Ovary (tissue), 9 donors: ENCODE results near the gene PRRT1. TPM values are rescaled to one million over a fixed set of nuclear protein-coding genes. Genes with fewer than 3 reads are reported as not detected.
A peak's percentile ranks its signal among the peaks of the same experiment; 100 is the strongest.

Source experiments
- DNase-seq, 5 donors: peaks; one replicate each; pipeline ENCODE4 v3.0.0-alpha.2; 2019 to 2020
- H3K27ac ChIP-seq, 2 donors: fragments of 200-600 bp; one replicate each; pipeline versions ENCODE4 v1.5.1 to v1.8.0; 2019 to 2022
- H3K27me3 ChIP-seq: fragments of 200-600 bp; one replicate; pipeline ENCODE4 v1.8.0; 2022
- H3K36me3 ChIP-seq: fragments of 200-600 bp; sonication (generic); one replicate; pipeline ENCODE4 v1.5.1; 2019
- H3K4me1 ChIP-seq: one replicate; pipeline ENCODE4 v1.8.1; 2013; ENCODE audit warnings: mild to moderate bottlenecking, moderate library complexity; ENCODE audit not compliant: insufficient read depth
- H3K4me3 ChIP-seq: fragments of 200-600 bp; sonication (generic); one replicate; pipeline ENCODE4 v1.5.1; 2017
- H3K9me3 ChIP-seq, 2 donors: fragments of 200-600 bp in 1 of 2; sonication (generic) in 1 of 2; one replicate each; pipeline versions ENCODE4 v1.5.1 to v1.8.1; 2013 to 2019; ENCODE audit warnings: mild to moderate bottlenecking in 1 of 2, moderate library complexity in 1 of 2
- EP300 ChIP-seq: sonication (generic); formaldehyde crosslinking; IDR thresholded peaks from one replicate; pipeline ENCODE4 v1.6.1; 2017; ENCODE audit warnings: antibody characterized with exemption
- POLR2A ChIP-seq: fragments of 450-650 bp; IDR thresholded peaks from one replicate; pipeline ENCODE4 v1.6.1; 2017; ENCODE audit warnings: antibody characterized with exemption, mild to moderate bottlenecking, moderate library complexity
- WGBS, 3 donors: extraction: QIAGEN DNeasy Blood & Tissue Kit in 1 of 3; methylation state at CpG; one replicate each; pipeline versions ENCODE4 v1.1.5 to v1.1.7; 2013 to 2017; 5-methylcytosine and 5-hydroxymethylcytosine counted together
- intact Hi-C, 4 donors: fragments of 100-400 bp; cut with DNase I; formaldehyde crosslinking; loops; one replicate each; pipeline versions ENCODE4 v1.11.0 to v1.15.1; 2022 to 2023
- polyA plus RNA-seq, 2 donors: library from polyadenylated mRNA; stranded (reverse); fragments of 200-250 nt in 1 of 2; fragments of 350-450 nt in 1 of 2; fragmentation: Illumina TruSeq in 1 of 2; extraction: RNeasy Lipid Tissue Mini Kit (QIAGEN cat#74804) in 1 of 2; gene quantifications; one replicate each; pipeline ENCODE4 v1.2.3, GENCODE V29; 2013 to 2014
- total RNA-seq, 7 donors: library from RNA; depleted of rRNA in 2 of 7; stranded (reverse); fragments of >200 nt in 2 of 7; fragmentation: NEBNext Ultra II Directional in 3 of 7; extraction: Animal tissue kit (Norgen Biotek cat#: 25700) in 3 of 7; gene quantifications; one replicate each; pipeline versions ENCODE4 v1.1.0 to v1.2.4, GENCODE V29; 2016 to 2023
- TF ChIP-seq, protein P1 (sequence below), 3 donors: fragments of 450-650 bp in 2 of 3; fragments of 200-600 bp in 1 of 3; IDR thresholded peaks; one replicate each; pipeline versions ENCODE4 v1.5.1 to v1.8.0; 2016 to 2022; ENCODE audit warnings: antibody characterized with exemption in 3 of 3, mild to moderate bottlenecking in 1 of 3
- donor health status: DM: no; HTN: no; CAD: no; lungs with moderate emphysema.
- donor health status: DM: no; HTN: no; CAD: no.
- donor health status: Bipolar disorder and iron deficiency.
- donor health status: DM: yes; HTN: yes; CAD: no.
- donor health status: DM: no; HTN: no; CAD: no.
- donor health status: DM: yes; HTN: yes; CAD: no.

PRRT1 gene
- total and polyA plus RNA-seq, 9 donors = 2.4 to 44.1 (median 27.7) TPM

DNA sequence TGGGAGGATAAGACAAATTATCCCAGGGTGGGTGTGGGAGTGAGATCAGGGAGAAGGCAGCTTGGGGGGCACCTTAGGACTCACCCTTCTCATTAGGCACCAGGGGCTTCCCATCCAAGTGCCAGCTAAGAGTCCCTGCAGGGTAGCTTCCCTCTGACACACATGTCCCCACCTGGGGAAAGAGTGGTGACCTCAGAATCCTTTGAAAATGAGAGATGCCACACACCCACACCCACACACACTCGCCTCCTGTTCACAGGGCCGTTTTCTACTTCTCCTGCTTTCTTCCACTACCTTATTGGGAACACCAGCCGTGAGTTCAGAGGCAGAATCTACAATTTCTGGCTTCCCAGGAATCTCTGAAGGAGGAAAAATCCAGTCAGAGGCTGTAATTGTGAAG lies 31.3 kb upstream of the PRRT1 start:
- Histone ChIP-seq H3K36me3 (no peaks in the 10 kb centered on the region), H3K9me3 (no peaks in the 10 kb centered on the region), H3K4me1 (peaks cover 3% of the 10 kb centered on the region), H3K4me3 (no peak overlapping the region), H3K27ac (peak overlapping the region in 1 of 2 donors; percentile 21), H3K27me3 (no peaks in the 10 kb centered on the region)
- TF ChIP-seq POLR2A (no peak), EP300 (no peak)
- TF ChIP-seq, protein P1, sequence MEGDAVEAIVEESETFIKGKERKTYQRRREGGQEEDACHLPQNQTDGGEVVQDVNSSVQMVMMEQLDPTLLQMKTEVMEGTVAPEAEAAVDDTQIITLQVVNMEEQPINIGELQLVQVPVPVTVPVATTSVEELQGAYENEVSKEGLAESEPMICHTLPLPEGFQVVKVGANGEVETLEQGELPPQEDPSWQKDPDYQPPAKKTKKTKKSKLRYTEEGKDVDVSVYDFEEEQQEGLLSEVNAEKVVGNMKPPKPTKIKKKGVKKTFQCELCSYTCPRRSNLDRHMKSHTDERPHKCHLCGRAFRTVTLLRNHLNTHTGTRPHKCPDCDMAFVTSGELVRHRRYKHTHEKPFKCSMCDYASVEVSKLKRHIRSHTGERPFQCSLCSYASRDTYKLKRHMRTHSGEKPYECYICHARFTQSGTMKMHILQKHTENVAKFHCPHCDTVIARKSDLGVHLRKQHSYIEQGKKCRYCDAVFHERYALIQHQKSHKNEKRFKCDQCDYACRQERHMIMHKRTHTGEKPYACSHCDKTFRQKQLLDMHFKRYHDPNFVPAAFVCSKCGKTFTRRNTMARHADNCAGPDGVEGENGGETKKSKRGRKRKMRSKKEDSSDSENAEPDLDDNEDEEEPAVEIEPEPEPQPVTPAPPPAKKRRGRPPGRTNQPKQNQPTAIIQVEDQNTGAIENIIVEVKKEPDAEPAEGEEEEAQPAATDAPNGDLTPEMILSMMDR (IDR thresholded peaks at IDR 0.05) = no peak
- no peak for DNase-seq
- WGBS, 3 donors = 79 to 86% (median 81%) methylated on average over 3 of the region's 3 CpGs
- intact Hi-C loops = loop anchor here in 1 of 4 donors (10.0 kb wide), 1 partner anchor 458 kb away; the partner anchor contains the start of genes DDAH2, LY6G6C and MPIG6B

DNA sequence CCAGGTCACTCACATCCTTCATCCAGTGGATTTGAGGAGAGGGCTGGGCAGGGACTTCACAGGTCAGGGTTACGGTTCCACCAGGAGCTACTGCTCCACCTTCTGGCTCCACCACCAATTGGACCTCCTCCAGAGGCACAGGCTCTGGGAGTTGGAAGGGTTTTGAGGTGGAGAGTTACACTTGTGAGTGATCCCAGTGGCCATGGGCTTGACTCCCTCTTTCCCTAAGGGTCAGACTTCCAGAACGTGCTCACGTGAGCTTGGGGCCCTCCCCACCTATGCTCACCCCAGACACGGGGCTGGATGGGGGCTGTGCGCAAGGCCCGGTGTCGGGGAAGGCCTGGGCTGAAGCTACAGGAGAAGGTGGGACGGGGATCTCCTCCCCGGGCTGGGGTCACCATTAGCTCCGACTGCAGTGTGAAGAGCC lies 30.8 kb upstream of the PRRT1 start:
- TF ChIP-seq POLR2A (no peak), EP300 (no peak)
- TF ChIP-seq, protein P1 (IDR thresholded peaks at IDR 0.05) = no peak
- H3K27me3 ChIP-seq = no peaks in the 10 kb centered on the region
- H3K27ac ChIP-seq = no peak overlapping the region
- intact Hi-C loops = loop anchor here in 1 of 4 donors (10.0 kb wide), 1 partner anchor 458 kb away; the partner anchor contains the start of genes DDAH2, LY6G6C and MPIG6B
- no peaks in the 10 kb centered on the region for H3K9me3 ChIP-seq
- H3K4me3 ChIP-seq = no peak overlapping the region
- 75 to 81% (median 80%) methylated on average over 10 of the region's 10 CpGs for WGBS, 3 donors
- no peaks in the 10 kb centered on the region for H3K36me3 ChIP-seq
- peaks cover 3% of the 10 kb centered on the region for H3K4me1 ChIP-seq
- DNase-seq = no peak

DNA sequence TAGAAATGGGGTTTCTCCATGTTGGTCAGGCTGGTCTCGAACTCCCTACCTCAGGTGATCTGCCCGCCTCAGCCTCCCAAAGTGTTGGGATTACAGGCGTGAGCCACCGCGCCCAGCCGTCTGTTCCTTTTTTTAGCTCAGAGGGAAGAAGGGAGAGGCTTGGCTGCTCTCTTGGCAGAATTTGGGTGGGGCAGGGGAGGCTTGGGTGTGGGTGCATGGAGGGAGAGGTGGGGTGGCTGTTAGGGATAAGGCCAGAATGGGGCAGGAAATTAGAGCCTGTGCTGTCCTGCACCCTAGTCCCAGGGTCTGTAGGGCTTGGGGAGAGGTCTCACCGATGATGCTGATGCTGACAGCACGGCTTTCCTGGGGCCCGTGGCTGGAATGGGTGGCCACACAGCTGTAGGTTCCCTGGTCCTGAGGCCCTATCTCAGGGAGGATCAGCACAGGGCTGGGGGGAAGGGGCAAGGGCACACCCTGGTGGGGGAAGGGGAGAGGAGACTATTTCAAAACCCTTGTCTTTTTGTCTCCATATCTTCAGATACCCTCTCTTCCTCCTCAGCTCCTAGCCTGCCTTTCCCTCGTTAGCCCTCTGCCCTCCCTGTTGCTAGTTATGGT lies 30.3 kb upstream of the PRRT1 start:
- TF ChIP-seq POLR2A (no peak), EP300 (no peak)
- Histone ChIP-seq H3K4me3 (no peak overlapping the region), H3K9me3 (no peaks in the 10 kb centered on the region), H3K4me1 (peaks cover 4% of the 10 kb centered on the region), H3K27me3 (no peaks in the 10 kb centered on the region), H3K27ac (no peak overlapping the region), H3K36me3 (no peaks in the 10 kb centered on the region)
- intact Hi-C loops = loop anchor here in 1 of 4 donors (10.0 kb wide), 1 partner anchor 457 kb away; the partner anchor contains the start of genes DDAH2, LY6G6C and MPIG6B
- 79 to 85% (median 85%) methylated on average over 10 of the region's 10 CpGs for WGBS, 3 donors
- no peak for DNase-seq

DNA sequence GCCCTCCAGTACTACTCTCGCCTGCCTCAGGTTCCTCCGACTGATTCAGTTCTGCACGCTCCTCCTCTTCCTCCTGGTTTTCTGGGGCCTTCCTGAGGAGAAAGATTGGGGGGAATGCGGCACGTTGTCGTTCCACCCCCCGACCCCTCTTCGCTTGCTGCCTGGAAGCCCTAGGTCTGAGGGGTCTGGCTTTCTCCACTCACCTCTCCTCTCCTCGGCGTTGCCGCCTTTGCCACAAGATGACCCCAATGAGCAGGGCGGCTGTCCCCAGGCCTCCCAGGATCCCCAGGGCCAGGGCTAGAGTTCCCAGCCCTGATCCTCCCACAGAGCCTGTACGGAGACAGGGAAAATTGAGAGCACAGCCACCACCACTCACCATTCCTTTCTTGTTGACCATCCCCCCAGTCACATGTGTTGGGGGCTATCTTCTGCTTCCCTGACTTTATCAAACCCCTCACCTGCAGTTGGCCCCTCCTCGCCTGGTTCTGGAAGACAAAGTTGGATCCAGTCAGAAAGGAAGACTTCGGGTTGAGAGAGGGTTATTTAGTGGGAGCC lies 29.5 kb upstream of the PRRT1 start:
- Histone ChIP-seq H3K36me3 (no peaks in the 10 kb centered on the region), H3K4me3 (no peak overlapping the region), H3K27me3 (no peaks in the 10 kb centered on the region), H3K4me1 (peaks cover 5% of the 10 kb centered on the region), H3K9me3 (no peaks in the 10 kb centered on the region), H3K27ac (no peak overlapping the region)
- peak in 1 of 5 donors; percentile 30 for DNase-seq
- intact Hi-C loops = loop anchor here in 1 of 4 donors (10.0 kb wide), 1 partner anchor 456 kb away; the partner anchor contains the start of genes DDAH2, LY6G6C and MPIG6B
- WGBS, 3 donors = 79 to 81% (median 79%) methylated on average over 15 of the region's 15 CpGs
- no peak for TF ChIP-seq EP300
- TF ChIP-seq, protein P1 (IDR thresholded peaks at IDR 0.05) = no peak
- no peak for TF ChIP-seq POLR2A
